Gastrocnemius medialis (tissue), 4 donors: Measurements from ENCODE around the gene EXOSC1. TPM values are rescaled to one million over a fixed set of nuclear protein-coding genes. Genes with fewer than 3 reads are reported as not detected.
A peak's percentile ranks its signal among the peaks of the same experiment; 100 is the strongest.

ENCODE experiments used
- ATAC-seq, 2 donors: fragments of 150-250 bp; one replicate each; pipeline ENCODE4 v1.9.1; 2016
- DNase-seq, 2 donors: peaks; one replicate each; pipeline ENCODE4 v3.0.0-alpha.2; 2019
- H3K27ac ChIP-seq, 4 donors: fragments of 200-600 bp; sonication (generic); 1 replicate in 1 of 4; 2 replicates in 3 of 4; pipeline ENCODE4 v1.5.1; 2016 to 2018; ENCODE audit warnings: mild to moderate bottlenecking in 2 of 4, moderate library complexity in 1 of 4
- H3K27me3 ChIP-seq, 3 donors: fragments of 200-600 bp; sonication (generic) in 2 of 3; 1 replicate in 1 of 3; 2 replicates in 2 of 3; pipeline versions ENCODE4 v1.5.1 to v1.6.0; 2016 to 2019; ENCODE audit warnings: mild to moderate bottlenecking in 1 of 3, moderate library complexity in 1 of 3
- H3K36me3 ChIP-seq, 2 donors: fragments of 200-600 bp; sonication (generic) in 1 of 2; one replicate each; pipeline ENCODE4 v1.5.1; 2017 to 2018
- H3K4me1 ChIP-seq, 2 donors: fragments of 200-600 bp; sonication (generic) in 1 of 2; one replicate each; pipeline ENCODE4 v1.5.1; 2016 to 2017; ENCODE audit warnings: mild to moderate bottlenecking in 2 of 2
- H3K4me3 ChIP-seq, 4 donors: fragments of 200-600 bp; sonication (generic) in 3 of 4; 1 replicate in 1 of 4; 2 replicates in 3 of 4; pipeline ENCODE4 v1.5.1; 2016 to 2019; ENCODE audit warnings: mild to moderate bottlenecking in 2 of 4
- H3K9me3 ChIP-seq, 3 donors: fragments of 200-600 bp; sonication (generic) in 2 of 3; 1 replicate in 1 of 3; 2 replicates in 2 of 3; pipeline ENCODE4 v1.5.1; 2016 to 2019
- CTCF ChIP-seq, 5 experiments: fragments of 450-650 bp in 3 of 5; fragments of 200-600 bp in 2 of 5; sonication (generic) in 2 of 5; IDR thresholded peaks in 4 of 5; conservative IDR thresholded peaks in 1 of 5; 1 replicate in 4 of 5; 2 replicates in 1 of 5; pipeline ENCODE4 v1.5.1; 2016 to 2019; ENCODE audit warnings: antibody characterized with exemption in 5 of 5, mild to moderate bottlenecking in 3 of 5, moderate library complexity in 3 of 5
- POLR2A ChIP-seq, 2 donors: fragments of 450-650 bp; IDR thresholded peaks; one replicate each; pipeline ENCODE4 v1.6.1; 2017; ENCODE audit warnings: antibody characterized with exemption in 2 of 2, mild to moderate bottlenecking in 2 of 2, moderate library complexity in 2 of 2
- in situ Hi-C, 4 donors: fragments of 200-750 bp; cut with MboI; loops; one replicate each; pipeline versions ENCODE4 v1.15.0 to v1.8.0; 2017; ENCODE audit warnings: low sequenced_read_pairs in 4 of 4
- intact Hi-C: fragments of 100-400 bp; cut with DNase I; formaldehyde crosslinking; loops from one replicate; pipeline ENCODE4 v1.15.1; 2023; ENCODE audit warnings: low total_unique reads
- total RNA-seq, 4 donors: library from RNA; depleted of rRNA; stranded (reverse); fragments of >200 nt; gene quantifications; one replicate each; pipeline versions ENCODE4 v1.1.0 to v1.2.3, GENCODE V29; 2016

Gene EXOSC1
- total RNA-seq, 4 donors from 2014 or later = 18.6 to 34.5 (median 26.8) TPM

GRCh38 chr10:97468162-97468561 is 22.4 kb upstream of the EXOSC1 start:
- H3K4me3 ChIP-seq = no peak overlapping the region
- ATAC-seq (no peak), DNase-seq (no peak)
- H3K36me3 ChIP-seq = peaks cover 5 to 98% of the 10 kb centered on the region in 2 donors
- no peak overlapping the region for H3K27ac ChIP-seq
- H3K27me3 ChIP-seq = no peaks in the 10 kb centered on the region
- in situ Hi-C loops (loop anchor here in 3 of 4 donors (10.0 kb wide), 2 partner anchors 87 to 147 kb away; no protein-coding TSS in a partner anchor), intact Hi-C loops (no loop called here)
- peaks cover 5 to 8% of the 10 kb centered on the region in 2 donors for H3K4me1 ChIP-seq
- no peak for TF ChIP-seq CTCF (IDR thresholded peaks at IDR 0.05 in 4 of 5, conservative IDR thresholded peaks at IDR 0.05 in 1 of 5)
- TF ChIP-seq POLR2A (IDR thresholded peaks at IDR 0.05) = no peak
- H3K9me3 ChIP-seq = no peaks in the 10 kb centered on the region

- ATAC-seq = no peak
- intact Hi-C loops = no loop called here
- TF ChIP-seq CTCF (IDR thresholded peaks at IDR 0.05 in 4 of 5, conservative IDR thresholded peaks at IDR 0.05 in 1 of 5) (no peak), POLR2A (IDR thresholded peaks at IDR 0.05) (no peak)
Measured at GRCh38 chr10:97466755-97467154, 20.9 kb upstream of the EXOSC1 start.

GRCh38 chr10:97465982-97466381 is 20.2 kb upstream of the EXOSC1 start:
- Histone ChIP-seq H3K27me3 (no peaks in the 10 kb centered on the region), H3K4me3 (no peak overlapping the region), H3K4me1 (peaks cover 5 to 8% of the 10 kb centered on the region in 2 donors), H3K36me3 (peaks cover 5 to 99% of the 10 kb centered on the region in 2 donors), H3K27ac (peak overlapping the region in 1 of 4 donors; percentile 58), H3K9me3 (no peaks in the 10 kb centered on the region)
- ATAC-seq = peak in 1 of 2 donors; percentile 11
- no peak for DNase-seq
- intact Hi-C loops = no loop called here
- in situ Hi-C loops = loop anchor here in 3 of 4 donors (10.0 kb wide), 2 partner anchors 89 to 149 kb away; no protein-coding TSS in a partner anchor
- no peak for TF ChIP-seq POLR2A (IDR thresholded peaks at IDR 0.05)
- no peak for TF ChIP-seq CTCF (IDR thresholded peaks at IDR 0.05 in 4 of 5, conservative IDR thresholded peaks at IDR 0.05 in 1 of 5)

More at GRCh38 chr10:97466755-97467154, 20.9 kb upstream of the EXOSC1 start:
- in situ Hi-C loops = loop anchor here in 3 of 4 donors (10.0 kb wide), 2 partner anchors 88 to 148 kb away; no protein-coding TSS in a partner anchor
- DNase-seq = no peak
- Histone ChIP-seq H3K9me3 (no peaks in the 10 kb centered on the region), H3K4me1 (peaks cover 5 to 8% of the 10 kb centered on the region in 2 donors), H3K27me3 (no peaks in the 10 kb centered on the region), H3K4me3 (no peak overlapping the region), H3K27ac (peak overlapping the region in 1 of 4 donors; percentile 24), H3K36me3 (peaks cover 5 to 99% of the 10 kb centered on the region in 2 donors)

- peak overlapping the region; percentile 54 to 64 (median 59) for H3K27ac ChIP-seq
- peaks cover 3 to 99% of the 10 kb centered on the region in 2 donors for H3K36me3 ChIP-seq
- intact Hi-C loops (loop anchor here (5.0 kb wide), 1 partner anchor 38 kb away; no protein-coding TSS in a partner anchor), in situ Hi-C loops (loop anchor here in 3 of 4 donors (5.0 to 10.0 kb wide), 3 partner anchors 88 to 151 kb away; no protein-coding TSS in a partner anchor)
- DNase-seq (no peak), ATAC-seq (no peak)
- H3K9me3 ChIP-seq = no peaks in the 10 kb centered on the region
- no peak overlapping the region for H3K4me3 ChIP-seq
- H3K4me1 ChIP-seq = peaks cover 5 to 8% of the 10 kb centered on the region in 2 donors
- no peaks in the 10 kb centered on the region for H3K27me3 ChIP-seq
- TF ChIP-seq CTCF (IDR thresholded peaks at IDR 0.05 in 4 of 5, conservative IDR thresholded peaks at IDR 0.05 in 1 of 5) (no peak), POLR2A (IDR thresholded peaks at IDR 0.05) (no peak)
Measured at GRCh38 chr10:97464226-97464625, 18.4 kb upstream of the EXOSC1 start.
